ENCODE data around the gene RAPGEF3.

DNA sequence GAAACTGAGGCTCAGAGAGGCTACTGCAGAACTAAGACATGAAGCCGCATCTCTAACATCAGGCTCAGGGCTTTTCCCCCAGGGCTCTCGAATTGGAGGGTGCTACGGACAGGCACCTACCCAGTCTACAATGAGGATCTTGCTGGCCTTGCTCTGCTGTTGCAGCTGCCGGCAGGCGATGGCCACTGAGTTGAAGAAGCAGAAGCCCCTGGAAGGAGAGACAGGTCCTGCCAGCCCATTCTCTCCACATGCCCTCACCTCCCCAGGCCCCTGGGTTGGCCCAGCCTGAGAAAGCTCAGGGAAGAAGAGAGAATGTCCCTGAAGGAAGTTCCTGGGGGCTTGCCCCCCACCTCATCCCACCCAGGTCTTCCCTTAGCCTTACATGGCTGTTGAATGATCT, 30.5 kb upstream of the RAPGEF3 start:
- TF ChIP-seq CTCF (conservative IDR thresholded peaks at IDR 0.05) (no peak), EZH2 (IDR thresholded peaks at IDR 0.05; ENCODE audit: low read depth) (no peak)

Data from PC-9 (cell line).